WTC11 (cell line): Measurements from ENCODE around the gene SUSD1. TPM values are rescaled to one million over a fixed set of nuclear protein-coding genes. Genes with fewer than 3 reads are reported as not detected.
A peak's percentile ranks its signal among the peaks of the same experiment; 100 is the strongest.

Experiments
- ATAC-seq: fragments of 200-7000 bp; cut with Tn5 transposase; 2 replicates; pipeline ENCODE4 v1.10.0; 2021; ENCODE audit warnings: mild to moderate bottlenecking, moderate library complexity
- CTCF ChIA-PET: fragments of 300-600 bp; sonication (Branson Sonifier 250); formaldehyde crosslinking; loops from one replicate; lab custom pipeline; 2021; ENCODE audit warnings: antibody characterized with exemption; lab: Charles Lee
- POLR2A ChIA-PET: fragments of 350-600 bp; sonication (Branson Sonifier 250); formaldehyde crosslinking; loops from one replicate; lab custom pipeline; 2021; ENCODE audit warnings: antibody characterized with exemption; lab: Charles Lee
- DNase-seq: peaks from one replicate; pipeline ENCODE4 v3.0.0; 2021; ENCODE audit warnings: low spot score
- H3K27ac Mint-ChIP-seq: 2 replicates; pipeline ENCODE4 v1.8.0; 2021; ENCODE audit warnings: mixed read lengths
- H3K27me3 Mint-ChIP-seq: 2 replicates; pipeline ENCODE4 v1.8.0; 2021; ENCODE audit warnings: low read depth, mild to moderate bottlenecking, moderate library complexity, mixed read lengths
- H3K36me3 Mint-ChIP-seq: 2 replicates; pipeline ENCODE4 v1.8.0; 2021; ENCODE audit warnings: mixed read lengths
- H3K4me1 Mint-ChIP-seq: 2 replicates; pipeline ENCODE4 v1.8.0; 2022; ENCODE audit warnings: mixed read lengths
- H3K4me3 Mint-ChIP-seq: 2 replicates; pipeline ENCODE4 v1.8.0; 2021; ENCODE audit warnings: mild to moderate bottlenecking, moderate library complexity, mixed read lengths
- H3K9me3 Mint-ChIP-seq: 2 replicates; pipeline ENCODE4 v1.8.0; 2021; ENCODE audit warnings: mixed read lengths
- ATF1 ChIP-seq: sonication (generic); formaldehyde crosslinking; IDR thresholded peaks from 2 replicates; pipeline ENCODE4 v1.8.1; 2023; ENCODE audit warnings: mild to moderate bottlenecking, moderate library complexity, missing genetic modification reagents
- CBFB ChIP-seq: sonication (generic); formaldehyde crosslinking; IDR thresholded peaks from 2 replicates; pipeline ENCODE4 v1.8.1; 2022; ENCODE audit warnings: mild to moderate bottlenecking, low read depth, missing genetic modification reagents
- EMX1 ChIP-seq: fragments of 250-450 bp; sonication (Bioruptor Pico); IDR thresholded peaks from 2 replicates; pipeline ENCODE4 v1.8.0; 2021; ENCODE audit warnings: mild to moderate bottlenecking
- ETV6 ChIP-seq: sonication (generic); formaldehyde crosslinking; IDR thresholded peaks from 2 replicates; pipeline ENCODE4 v1.8.1; 2022; ENCODE audit warnings: mild to moderate bottlenecking, missing genetic modification reagents
- FOXK1 ChIP-seq: sonication (generic); formaldehyde crosslinking; IDR thresholded peaks from 2 replicates; pipeline ENCODE4 v1.8.0; 2022; ENCODE audit warnings: mild to moderate bottlenecking, moderate library complexity, missing genetic modification reagents
- GTF2I ChIP-seq: fragments of 250-450 bp; sonication (Bioruptor Pico); conservative IDR thresholded peaks from 2 replicates; pipeline ENCODE4 v1.4.0; 2021; ENCODE audit warnings: mild to moderate bottlenecking
- NFATC4 ChIP-seq: fragments of 250-450 bp; sonication (Bioruptor Pico); IDR thresholded peaks from 2 replicates; pipeline ENCODE4 v1.9.0; 2021; ENCODE audit warnings: mild to moderate bottlenecking
- NFE2L1 ChIP-seq: sonication (generic); formaldehyde crosslinking; IDR thresholded peaks from 2 replicates; pipeline ENCODE4 v1.8.1; 2023; ENCODE audit warnings: missing genetic modification reagents
- NR2C2 ChIP-seq: sonication (generic); formaldehyde crosslinking; IDR thresholded peaks from 2 replicates; pipeline ENCODE4 v1.8.0; 2022; ENCODE audit warnings: mild to moderate bottlenecking, missing genetic modification reagents
- NR3C1 ChIP-seq: sonication (generic); formaldehyde crosslinking; conservative IDR thresholded peaks from 2 replicates; pipeline ENCODE4 v1.8.1; 2023; ENCODE audit warnings: low read depth, mild to moderate bottlenecking, missing genetic modification reagents
- PRRX2 ChIP-seq: fragments of 250-450 bp; sonication (Bioruptor Pico); IDR thresholded peaks from 2 replicates; pipeline ENCODE4 v1.8.0; 2021; ENCODE audit warnings: mild to moderate bottlenecking
- SMAD3 ChIP-seq: sonication (generic); formaldehyde crosslinking; IDR thresholded peaks from 2 replicates; pipeline ENCODE4 v1.8.0; 2022; ENCODE audit warnings: missing genetic modification reagents, mild to moderate bottlenecking, borderline replicate concordance
- SOX15 ChIP-seq: fragments of 250-450 bp; sonication (Bioruptor Pico); IDR thresholded peaks from 2 replicates; pipeline ENCODE4 v1.9.0; 2021; ENCODE audit warnings: mild to moderate bottlenecking
- SP1 ChIP-seq: sonication (generic); formaldehyde crosslinking; conservative IDR thresholded peaks from 2 replicates; pipeline ENCODE4 v1.8.1; 2022; ENCODE audit warnings: missing genetic modification reagents
- TEAD1 ChIP-seq: sonication (generic); formaldehyde crosslinking; IDR thresholded peaks from 2 replicates; pipeline ENCODE4 v1.8.0; 2022; ENCODE audit warnings: mild to moderate bottlenecking, missing genetic modification reagents
- TP53 ChIP-seq: sonication (generic); formaldehyde crosslinking; IDR thresholded peaks from 2 replicates; pipeline ENCODE4 v1.8.1; 2023; ENCODE audit warnings: mild to moderate bottlenecking, missing genetic modification reagents
- ZNF219 ChIP-seq: sonication (generic); formaldehyde crosslinking; IDR thresholded peaks from 2 replicates; pipeline ENCODE4 v1.8.0; 2023; ENCODE audit warnings: missing genetic modification reagents, mild to moderate bottlenecking, borderline replicate concordance
- ZNF416 ChIP-seq: fragments of 250-450 bp; sonication (Bioruptor Pico); IDR thresholded peaks from 2 replicates; pipeline ENCODE4 v1.9.0; 2021; ENCODE audit warnings: mild to moderate bottlenecking, inconsistent platforms
- ZNF423 ChIP-seq: fragments of 250-450 bp; sonication (Bioruptor Pico); IDR thresholded peaks from 2 replicates; pipeline ENCODE4 v2.1.2; 2022; ENCODE audit warnings: mild to moderate bottlenecking, moderate library complexity
- total RNA-seq: library from RNA; stranded (reverse); gene quantifications from 3 replicates; pipeline ENCODE4 v1.2.3, GENCODE V29; 2021
- TF ChIP-seq, protein P1 (sequence below): fragments of 250-450 bp; sonication (Bioruptor Pico); IDR thresholded peaks from 2 replicates; pipeline ENCODE4 v1.9.0; 2021; ENCODE audit warnings: moderate library complexity, mild to moderate bottlenecking, inconsistent platforms, borderline replicate concordance
- TF ChIP-seq, protein P2 (sequence below): sonication (generic); formaldehyde crosslinking; IDR thresholded peaks from 2 replicates; pipeline ENCODE4 v1.8.0; 2023; ENCODE audit warnings: mild to moderate bottlenecking, missing genetic modification reagents
- TF ChIP-seq, protein P3 (sequence below): sonication (generic); formaldehyde crosslinking; IDR thresholded peaks from 2 replicates; pipeline ENCODE4 v1.8.1; 2022; ENCODE audit warnings: mild to moderate bottlenecking, missing genetic modification reagents, moderate library complexity, borderline replicate concordance
- TF ChIP-seq, protein P4 (sequence below): sonication (generic); formaldehyde crosslinking; IDR thresholded peaks from 2 replicates; pipeline ENCODE4 v1.8.1; 2022; ENCODE audit warnings: missing genetic modification reagents, borderline replicate concordance
- TF ChIP-seq, protein P5 (sequence below): sonication (generic); formaldehyde crosslinking; IDR thresholded peaks from 2 replicates; pipeline ENCODE4 v1.8.1; 2023; ENCODE audit warnings: mild to moderate bottlenecking, missing genetic modification reagents, moderate library complexity
- TF ChIP-seq, protein P6 (sequence below): sonication (generic); formaldehyde crosslinking; IDR thresholded peaks from 2 replicates; pipeline ENCODE4 v1.8.1; 2023; ENCODE audit warnings: mild to moderate bottlenecking, missing genetic modification reagents, moderate library complexity

The SUSD1 gene
- total RNA-seq, 1 experiment from 2014 or later = 5.1 TPM

DNA sequence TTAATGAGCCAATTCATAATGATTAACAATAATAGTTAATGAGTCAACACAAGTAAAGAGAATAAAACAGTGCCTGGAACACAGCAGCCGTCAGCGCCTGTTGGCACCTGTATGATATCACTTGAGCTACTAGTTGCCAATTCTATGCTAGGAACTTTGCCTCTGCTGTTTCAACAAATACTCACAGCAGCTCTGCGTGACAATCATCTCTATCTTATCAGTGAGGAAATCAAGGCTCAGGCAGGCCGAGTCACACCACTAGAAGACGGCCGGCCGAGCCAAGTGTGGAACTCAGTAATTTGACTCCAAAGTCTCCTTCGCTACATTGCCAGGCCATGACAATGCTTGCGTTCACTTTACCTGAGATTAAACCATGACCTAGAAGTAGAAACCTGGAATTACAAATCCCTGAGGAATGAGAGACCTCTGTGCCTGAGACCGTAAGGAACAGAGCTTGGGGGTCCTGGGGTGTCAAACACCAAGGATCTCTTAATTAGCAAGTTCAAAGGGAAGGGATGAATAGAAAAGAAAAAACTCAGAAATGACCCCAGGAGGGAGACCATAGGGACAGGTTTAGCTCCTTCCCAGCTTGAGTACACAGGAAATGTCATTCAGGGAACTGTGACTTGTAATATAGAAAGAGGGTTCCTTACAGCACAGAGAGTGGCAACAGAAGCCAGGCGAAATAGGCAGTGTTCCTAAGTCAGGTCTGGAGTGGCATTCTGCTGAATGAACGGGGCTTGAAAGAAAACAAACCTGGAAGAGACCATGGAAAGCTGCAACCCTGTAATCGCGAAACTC lies 109.1 kb downstream of the SUSD1 start:
- DNase-seq = peak; percentile 17
- H3K36me3 Mint-ChIP-seq = peaks cover 17% of the 10 kb centered on the region
- POLR2A ChIA-PET = no interaction called here
- TF ChIP-seq ETV6 (CRISPR knock-in tag) = no peak
- TF ChIP-seq NR2C2 (CRISPR knock-in tag) = no peak
- no peak for TF ChIP-seq SMAD3 (CRISPR knock-in tag)
- TF ChIP-seq TEAD1 = no peak
- no peak for TF ChIP-seq TP53 (CRISPR knock-in tag)
- TF ChIP-seq, protein P1, sequence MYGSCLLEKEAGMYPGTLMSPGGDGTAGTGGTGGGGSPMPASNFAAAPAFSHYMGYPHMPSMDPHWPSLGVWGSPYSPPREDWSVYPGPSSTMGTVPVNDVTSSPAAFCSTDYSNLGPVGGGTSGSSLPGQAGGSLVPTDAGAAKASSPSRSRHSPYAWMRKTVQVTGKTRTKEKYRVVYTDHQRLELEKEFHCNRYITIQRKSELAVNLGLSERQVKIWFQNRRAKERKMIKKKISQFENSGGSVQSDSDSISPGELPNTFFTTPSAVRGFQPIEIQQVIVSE (CRISPR knock-in tag) = no peak
- no peak for TF ChIP-seq GTF2I (CRISPR knock-in tag)
- TF ChIP-seq SOX15 (CRISPR knock-in tag) = no peak
- no peak for TF ChIP-seq PRRX2
- TF ChIP-seq, protein P2, sequence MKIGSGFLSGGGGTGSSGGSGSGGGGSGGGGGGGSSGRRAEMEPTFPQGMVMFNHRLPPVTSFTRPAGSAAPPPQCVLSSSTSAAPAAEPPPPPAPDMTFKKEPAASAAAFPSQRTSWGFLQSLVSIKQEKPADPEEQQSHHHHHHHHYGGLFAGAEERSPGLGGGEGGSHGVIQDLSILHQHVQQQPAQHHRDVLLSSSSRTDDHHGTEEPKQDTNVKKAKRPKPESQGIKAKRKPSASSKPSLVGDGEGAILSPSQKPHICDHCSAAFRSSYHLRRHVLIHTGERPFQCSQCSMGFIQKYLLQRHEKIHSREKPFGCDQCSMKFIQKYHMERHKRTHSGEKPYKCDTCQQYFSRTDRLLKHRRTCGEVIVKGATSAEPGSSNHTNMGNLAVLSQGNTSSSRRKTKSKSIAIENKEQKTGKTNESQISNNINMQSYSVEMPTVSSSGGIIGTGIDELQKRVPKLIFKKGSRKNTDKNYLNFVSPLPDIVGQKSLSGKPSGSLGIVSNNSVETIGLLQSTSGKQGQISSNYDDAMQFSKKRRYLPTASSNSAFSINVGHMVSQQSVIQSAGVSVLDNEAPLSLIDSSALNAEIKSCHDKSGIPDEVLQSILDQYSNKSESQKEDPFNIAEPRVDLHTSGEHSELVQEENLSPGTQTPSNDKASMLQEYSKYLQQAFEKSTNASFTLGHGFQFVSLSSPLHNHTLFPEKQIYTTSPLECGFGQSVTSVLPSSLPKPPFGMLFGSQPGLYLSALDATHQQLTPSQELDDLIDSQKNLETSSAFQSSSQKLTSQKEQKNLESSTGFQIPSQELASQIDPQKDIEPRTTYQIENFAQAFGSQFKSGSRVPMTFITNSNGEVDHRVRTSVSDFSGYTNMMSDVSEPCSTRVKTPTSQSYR (CRISPR knock-in tag) = no peak
- TF ChIP-seq ZNF416 = no peak
- no peak for TF ChIP-seq NFATC4 (CRISPR knock-in tag)
- TF ChIP-seq ATF1 (CRISPR knock-in tag) = no peak
- TF ChIP-seq, all 79 proteins: peak for 0
- Mint-ChIP-seq H3K27ac (peak overlapping the region; percentile 58), H3K4me1 (peaks cover 24% of the 10 kb centered on the region), H3K9me3 (peaks cover 12% of the 10 kb centered on the region; the same call in 1 of the 2 replicates), H3K4me3 (no peak overlapping the region), H3K27me3 (no peaks in the 10 kb centered on the region)
- ATAC-seq = peak; percentile 83
- CTCF ChIA-PET = interaction anchor here (1.8 kb wide), 1 partner anchor 8 kb away, joined by 10 read pairs; no protein-coding TSS in a partner anchor

DNA sequence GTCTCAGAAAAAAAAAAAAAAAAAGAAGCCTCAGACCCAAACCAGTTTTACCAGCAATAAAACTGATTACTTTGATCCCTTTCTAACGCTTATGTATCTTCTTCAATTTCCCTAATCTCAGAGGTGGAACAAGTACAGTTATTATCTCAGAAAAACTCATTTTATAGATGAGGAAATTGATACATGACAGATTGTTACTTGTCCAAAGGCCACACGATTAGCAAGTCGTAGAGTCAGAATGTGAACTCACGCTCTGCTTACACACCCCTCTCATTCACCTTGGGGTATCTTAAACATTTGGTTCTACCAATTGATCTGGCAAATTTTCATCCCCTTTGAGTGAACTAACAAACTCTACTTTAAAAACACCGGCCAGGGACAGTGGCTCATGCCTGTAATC lies 110.2 kb downstream of the SUSD1 start:
- no peak overlapping the region for H3K4me3 Mint-ChIP-seq
- H3K9me3 Mint-ChIP-seq = peaks cover 12% of the 10 kb centered on the region; the same call in 1 of the 2 replicates
- POLR2A ChIA-PET = no interaction called here
- CTCF ChIA-PET = interaction anchor here (1.8 kb wide), 1 partner anchor 10 kb away, joined by 10 read pairs; no protein-coding TSS in a partner anchor
- ATAC-seq (no peak), DNase-seq (no peak)
- H3K27ac Mint-ChIP-seq = peak overlapping the region; percentile 27; the same call in 1 of the 2 replicates
- peaks cover 17% of the 10 kb centered on the region for H3K36me3 Mint-ChIP-seq
- peaks cover 26% of the 10 kb centered on the region for H3K4me1 Mint-ChIP-seq
- no peaks in the 10 kb centered on the region for H3K27me3 Mint-ChIP-seq
- TF ChIP-seq, protein P3, sequence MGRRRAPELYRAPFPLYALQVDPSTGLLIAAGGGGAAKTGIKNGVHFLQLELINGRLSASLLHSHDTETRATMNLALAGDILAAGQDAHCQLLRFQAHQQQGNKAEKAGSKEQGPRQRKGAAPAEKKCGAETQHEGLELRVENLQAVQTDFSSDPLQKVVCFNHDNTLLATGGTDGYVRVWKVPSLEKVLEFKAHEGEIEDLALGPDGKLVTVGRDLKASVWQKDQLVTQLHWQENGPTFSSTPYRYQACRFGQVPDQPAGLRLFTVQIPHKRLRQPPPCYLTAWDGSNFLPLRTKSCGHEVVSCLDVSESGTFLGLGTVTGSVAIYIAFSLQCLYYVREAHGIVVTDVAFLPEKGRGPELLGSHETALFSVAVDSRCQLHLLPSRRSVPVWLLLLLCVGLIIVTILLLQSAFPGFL (CRISPR knock-in tag) = no peak
- no peak for TF ChIP-seq CBFB (CRISPR knock-in tag)
- TF ChIP-seq NR2C2 (CRISPR knock-in tag) = no peak
- no peak for TF ChIP-seq SP1
- TF ChIP-seq ZNF219 (CRISPR knock-in tag) = no peak
- TF ChIP-seq FOXK1 (CRISPR knock-in tag) = no peak
- TF ChIP-seq, protein P4, sequence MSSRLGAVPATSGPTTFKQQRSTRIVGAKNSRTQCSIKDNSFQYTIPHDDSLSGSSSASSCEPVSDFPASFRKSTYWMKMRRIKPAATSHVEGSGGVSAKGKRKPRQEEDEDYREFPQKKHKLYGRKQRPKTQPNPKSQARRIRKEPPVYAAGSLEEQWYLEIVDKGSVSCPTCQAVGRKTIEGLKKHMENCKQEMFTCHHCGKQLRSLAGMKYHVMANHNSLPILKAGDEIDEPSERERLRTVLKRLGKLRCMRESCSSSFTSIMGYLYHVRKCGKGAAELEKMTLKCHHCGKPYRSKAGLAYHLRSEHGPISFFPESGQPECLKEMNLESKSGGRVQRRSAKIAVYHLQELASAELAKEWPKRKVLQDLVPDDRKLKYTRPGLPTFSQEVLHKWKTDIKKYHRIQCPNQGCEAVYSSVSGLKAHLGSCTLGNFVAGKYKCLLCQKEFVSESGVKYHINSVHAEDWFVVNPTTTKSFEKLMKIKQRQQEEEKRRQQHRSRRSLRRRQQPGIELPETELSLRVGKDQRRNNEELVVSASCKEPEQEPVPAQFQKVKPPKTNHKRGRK (CRISPR knock-in tag) = no peak
- TF ChIP-seq EMX1 (CRISPR knock-in tag) = no peak
- TF ChIP-seq, protein P2 (CRISPR knock-in tag) = no peak
- no peak for TF ChIP-seq ZNF423 (CRISPR knock-in tag)
- TF ChIP-seq NR3C1 (CRISPR knock-in tag) = no peak
- no peak for TF ChIP-seq NFE2L1 (CRISPR knock-in tag)
- TF ChIP-seq, protein P5, sequence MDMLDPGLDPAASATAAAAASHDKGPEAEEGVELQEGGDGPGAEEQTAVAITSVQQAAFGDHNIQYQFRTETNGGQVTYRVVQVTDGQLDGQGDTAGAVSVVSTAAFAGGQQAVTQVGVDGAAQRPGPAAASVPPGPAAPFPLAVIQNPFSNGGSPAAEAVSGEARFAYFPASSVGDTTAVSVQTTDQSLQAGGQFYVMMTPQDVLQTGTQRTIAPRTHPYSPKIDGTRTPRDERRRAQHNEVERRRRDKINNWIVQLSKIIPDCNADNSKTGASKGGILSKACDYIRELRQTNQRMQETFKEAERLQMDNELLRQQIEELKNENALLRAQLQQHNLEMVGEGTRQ (CRISPR knock-in tag) = no peak
- TF ChIP-seq, protein P6, sequence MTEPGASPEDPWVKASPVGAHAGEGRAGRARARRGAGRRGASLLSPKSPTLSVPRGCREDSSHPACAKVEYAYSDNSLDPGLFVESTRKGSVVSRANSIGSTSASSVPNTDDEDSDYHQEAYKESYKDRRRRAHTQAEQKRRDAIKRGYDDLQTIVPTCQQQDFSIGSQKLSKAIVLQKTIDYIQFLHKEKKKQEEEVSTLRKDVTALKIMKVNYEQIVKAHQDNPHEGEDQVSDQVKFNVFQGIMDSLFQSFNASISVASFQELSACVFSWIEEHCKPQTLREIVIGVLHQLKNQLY (CRISPR knock-in tag) = no peak
